Measurements from ENCODE around the gene SPOCK1. TPM values are rescaled to one million over a fixed set of nuclear protein-coding genes. Genes with fewer than 3 reads are reported as not detected.

SPOCK1 gene
- polyA plus RNA-seq, 2 of the 4 experiments (the other 2 are of a cell fraction), result 28.9 to 40.8 TPM

- FAIRE-seq, result no peak
- ChIA-PET POLR2A (no interaction called here), CTCF (no interaction called here)
- DNase-seq (ENCODE audit: low read depth in 1 of 2, low spot score in 1 of 2), result no peak
- H3K4me1 ChIP-seq, result peaks cover 3% of the 10 kb centered on the region; the same call in 1 of the 3 replicates
- no peak for ATAC-seq
- H3K4me3 ChIP-seq, result no peak overlapping the region
- no peaks in the 10 kb centered on the region for H3K9me3 ChIP-seq
- no peak overlapping the region for H3K27ac ChIP-seq
- 70% methylated on average over 5 of the region's 5 CpGs for WGBS (ENCODE audit: missing lambda C conversion rate)
- H3K4me2 ChIP-seq, result no peak overlapping the region
- no peak for TF ChIP-seq GATA3 (IDR thresholded peaks at IDR 0.05; ENCODE audit: borderline replicate concordance)
- TF ChIP-seq NFE2L2 (conservative IDR thresholded peaks at IDR 0.05; ENCODE audit: low read length), result no peak
- TF ChIP-seq HOXB5 (CRISPR knock-in tag; IDR thresholded peaks at IDR 0.05), result no peak
- no peak for TF ChIP-seq EHF (CRISPR knock-in tag; IDR thresholded peaks at IDR 0.05)
- no peak for TF ChIP-seq CTCF (IDR thresholded peaks at IDR 0.05)
- no peak for TF ChIP-seq MAFK (IDR thresholded peaks at IDR 0.05; ENCODE audit: partially characterized antibody)
- no peak for TF ChIP-seq NR3C1 (IDR thresholded peaks at IDR 0.05)
- no peak for TF ChIP-seq ZFP36 (IDR thresholded peaks at IDR 0.05; ENCODE audit: borderline replicate concordance, partially characterized antibody)
- TF ChIP-seq EP300 (IDR thresholded peaks at IDR 0.05), result no peak
- no peak for TF ChIP-seq MAX (IDR thresholded peaks at IDR 0.05)
- TF ChIP-seq BHLHE40 (IDR thresholded peaks at IDR 0.05; ENCODE audit: low read depth, low read length), result no peak
- no peak for TF ChIP-seq ZNF302 (CRISPR knock-in tag; IDR thresholded peaks at IDR 0.05)
- TF ChIP-seq ATOH8 (CRISPR knock-in tag; IDR thresholded peaks at IDR 0.05; ENCODE audit: low read depth), result no peak
- TF ChIP-seq PBX3 (IDR thresholded peaks at IDR 0.05), result no peak
These were observed 351.8 kb downstream of the SPOCK1 start for GRCh38 chr5:137147346-137147745.

- no peaks in the 10 kb centered on the region for H3K9me3 ChIP-seq
- peak overlapping the region; percentile 27 for H3K4me2 ChIP-seq
- 35% methylated on average over 7 of the region's 8 CpGs for WGBS (ENCODE audit: missing lambda C conversion rate)
- H3K4me3 ChIP-seq, result no peak overlapping the region
- peak; percentile 18 to 66 for DNase-seq (ENCODE audit: low read depth in 1 of 2, low spot score in 1 of 2)
- H3K27ac ChIP-seq, result peak overlapping the region in 1 of 2 experiments; percentile 30; a peak in 1 of 6 replicates
- FAIRE-seq, result no peak
- peaks cover 3% of the 10 kb centered on the region; the same call in 1 of the 3 replicates for H3K4me1 ChIP-seq
- POLR2A ChIA-PET, result interaction anchor here (0.9 kb wide), 1 partner anchor 46 kb away, joined by 3 read pairs; no protein-coding TSS in a partner anchor
- ATAC-seq, result peak; percentile 76 to 81
- no peak for TF ChIP-seq HOXB5 (CRISPR knock-in tag; IDR thresholded peaks at IDR 0.05)
- TF ChIP-seq KDM1A (IDR thresholded peaks at IDR 0.05; ENCODE audit: low read depth), result no peak
- TF ChIP-seq ESRRA (IDR thresholded peaks at IDR 0.05; ENCODE audit: borderline replicate concordance, low read length), result no peak
- TF ChIP-seq KDM5A (IDR thresholded peaks at IDR 0.05), result no peak
- TF ChIP-seq REST (IDR thresholded peaks at IDR 0.05), result no peak
- no peak for TF ChIP-seq HEYL (CRISPR knock-in tag; IDR thresholded peaks at IDR 0.05)
- TF ChIP-seq BHLHE40 (IDR thresholded peaks at IDR 0.05; ENCODE audit: low read depth, low read length), result 0 out of 2 replicates have a peak, but pooled peaks have one; percentile 18
- no peak for TF ChIP-seq FOSL2 (IDR thresholded peaks at IDR 0.05)
- TF ChIP-seq FOSL2 (CRISPR knock-in tag; IDR thresholded peaks at IDR 0.05), result peak; percentile 66
- no peak for TF ChIP-seq USF2 (IDR thresholded peaks at IDR 0.05)
- TF ChIP-seq SMC3 (IDR thresholded peaks at IDR 0.05), result no peak
- TF ChIP-seq HOXB13 (CRISPR knock-in tag; IDR thresholded peaks at IDR 0.05; ENCODE audit: low read depth), result no peak
- TF ChIP-seq ZNF302 (CRISPR knock-in tag; IDR thresholded peaks at IDR 0.05), result no peak
- TF ChIP-seq ZSCAN20 (CRISPR knock-in tag; IDR thresholded peaks at IDR 0.05), result no peak
- no peak for TF ChIP-seq EHF (CRISPR knock-in tag; IDR thresholded peaks at IDR 0.05)
- no peak for TF ChIP-seq ZC3H11A (IDR thresholded peaks at IDR 0.05)
- CTCF ChIA-PET, result no interaction called here
These were observed 352.7 kb downstream of the SPOCK1 start for GRCh38 chr5:137146402-137146890.
